ENCODE measurements around the gene PRKAG2.
"Not testable (repeated sequence)": the region's sequence is repeated elsewhere in the genome, so short reads cannot be mapped to it uniquely, and the experiment has no call there.

PRKAG2 gene

DNA sequence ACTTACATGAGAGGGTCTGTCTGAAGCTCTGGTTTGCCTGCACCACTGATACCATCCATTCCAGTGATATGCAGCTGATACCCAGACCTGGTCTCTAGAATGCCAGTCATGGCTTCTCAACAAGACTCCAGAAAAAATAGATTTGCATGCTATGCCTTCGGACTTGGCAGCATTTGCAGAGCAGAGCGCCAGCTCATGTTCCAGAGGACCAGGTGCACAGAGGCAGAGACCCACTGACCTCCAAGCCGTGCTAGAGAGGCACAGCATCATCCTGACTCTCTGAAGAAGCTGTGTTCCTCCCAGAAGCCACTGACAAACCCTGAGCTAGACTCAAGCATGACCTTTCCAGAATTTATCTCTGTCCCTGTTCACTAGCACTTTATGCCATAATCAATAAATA lies 6.9 kb upstream of the PRKAG2 start:
- no peak for DNase-seq

DNA sequence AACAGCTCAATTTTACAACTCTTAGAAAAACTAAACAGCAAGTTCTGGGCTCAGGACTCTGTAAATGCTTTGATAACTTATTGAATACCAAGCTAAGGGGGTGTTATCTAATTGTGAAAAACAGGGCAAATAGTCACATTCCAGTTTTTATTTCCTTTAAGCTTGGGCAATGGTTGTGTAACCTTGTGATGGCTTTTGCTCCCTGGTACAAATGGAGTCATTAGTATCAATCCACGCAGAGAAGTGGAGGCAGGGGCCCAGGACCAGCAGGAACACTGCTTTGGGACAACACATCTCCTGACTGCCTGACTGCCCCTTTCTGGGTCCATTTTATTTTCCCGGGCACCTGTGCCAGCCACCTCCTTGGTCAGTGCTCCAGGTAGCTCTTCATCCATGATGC lies 5.8 kb upstream of the PRKAG2 start:
- no peak for DNase-seq

DNA sequence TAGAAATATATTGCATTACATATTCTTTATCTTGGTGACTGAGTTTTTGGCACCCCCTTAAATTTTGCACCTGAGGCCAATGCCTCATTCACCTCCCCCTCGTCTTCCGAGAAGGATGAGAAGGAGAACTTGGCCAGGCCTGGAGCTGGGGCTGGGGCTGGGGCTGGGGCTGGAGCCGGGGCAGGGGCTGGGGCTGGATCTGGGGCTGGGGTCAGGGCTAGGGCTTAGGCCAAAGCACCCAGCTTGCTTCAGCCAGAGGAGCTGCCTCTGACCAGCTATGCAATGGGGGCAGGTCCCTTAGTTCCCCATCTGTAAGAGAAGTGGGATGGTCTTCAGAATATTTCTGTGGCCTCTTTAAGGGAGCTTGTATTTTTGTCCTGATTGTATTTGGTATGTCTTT lies 3.8 kb upstream of the PRKAG2 start:
- DNase-seq, result no peak

DNA sequence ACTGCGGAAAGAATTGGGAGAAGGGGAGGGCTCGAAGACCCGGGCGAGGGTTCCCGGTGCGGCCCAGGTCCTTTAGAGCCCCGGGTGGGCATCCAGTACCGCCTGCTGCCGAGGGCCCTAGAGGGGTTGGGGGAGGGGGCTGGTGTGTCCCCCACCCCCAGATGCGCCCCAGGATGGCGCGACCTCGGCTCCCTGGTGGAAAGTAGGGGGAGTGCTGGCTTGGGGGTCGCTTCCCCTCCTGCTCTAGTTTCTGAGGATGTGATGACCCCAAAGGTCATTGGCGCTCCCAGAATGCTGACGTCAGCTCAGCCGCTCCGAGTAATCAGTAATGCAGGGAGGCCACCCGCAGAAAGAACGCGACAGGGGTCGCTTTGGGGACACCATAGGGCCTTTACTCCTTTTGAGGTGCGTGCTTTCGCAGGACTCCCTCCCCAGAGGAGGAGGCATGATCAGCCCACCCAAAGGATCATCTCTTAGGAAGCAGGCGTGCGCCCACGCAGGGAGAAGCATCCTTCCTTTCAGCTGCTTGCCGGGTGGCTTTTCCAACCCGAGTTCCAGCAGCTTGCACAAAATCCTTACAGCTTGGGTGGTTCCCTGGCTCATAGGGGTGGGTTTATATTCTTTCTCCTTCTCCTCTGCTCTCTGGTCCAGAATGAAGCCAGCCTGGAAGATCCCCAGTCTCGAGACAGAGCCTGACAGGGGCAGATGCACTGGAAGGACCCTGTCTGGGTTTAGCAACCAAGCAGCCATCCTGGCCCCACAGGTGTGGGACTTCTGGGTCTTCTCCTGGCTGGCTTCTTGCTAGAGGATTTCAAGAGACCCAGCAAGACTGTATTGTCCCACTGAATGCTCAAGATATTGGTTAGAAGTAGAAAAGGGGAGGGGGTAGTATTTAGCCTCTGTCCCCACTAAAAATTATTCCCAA lies 1.3 kb upstream of the PRKAG2 start:
- DNase-seq, result no peak

DNA sequence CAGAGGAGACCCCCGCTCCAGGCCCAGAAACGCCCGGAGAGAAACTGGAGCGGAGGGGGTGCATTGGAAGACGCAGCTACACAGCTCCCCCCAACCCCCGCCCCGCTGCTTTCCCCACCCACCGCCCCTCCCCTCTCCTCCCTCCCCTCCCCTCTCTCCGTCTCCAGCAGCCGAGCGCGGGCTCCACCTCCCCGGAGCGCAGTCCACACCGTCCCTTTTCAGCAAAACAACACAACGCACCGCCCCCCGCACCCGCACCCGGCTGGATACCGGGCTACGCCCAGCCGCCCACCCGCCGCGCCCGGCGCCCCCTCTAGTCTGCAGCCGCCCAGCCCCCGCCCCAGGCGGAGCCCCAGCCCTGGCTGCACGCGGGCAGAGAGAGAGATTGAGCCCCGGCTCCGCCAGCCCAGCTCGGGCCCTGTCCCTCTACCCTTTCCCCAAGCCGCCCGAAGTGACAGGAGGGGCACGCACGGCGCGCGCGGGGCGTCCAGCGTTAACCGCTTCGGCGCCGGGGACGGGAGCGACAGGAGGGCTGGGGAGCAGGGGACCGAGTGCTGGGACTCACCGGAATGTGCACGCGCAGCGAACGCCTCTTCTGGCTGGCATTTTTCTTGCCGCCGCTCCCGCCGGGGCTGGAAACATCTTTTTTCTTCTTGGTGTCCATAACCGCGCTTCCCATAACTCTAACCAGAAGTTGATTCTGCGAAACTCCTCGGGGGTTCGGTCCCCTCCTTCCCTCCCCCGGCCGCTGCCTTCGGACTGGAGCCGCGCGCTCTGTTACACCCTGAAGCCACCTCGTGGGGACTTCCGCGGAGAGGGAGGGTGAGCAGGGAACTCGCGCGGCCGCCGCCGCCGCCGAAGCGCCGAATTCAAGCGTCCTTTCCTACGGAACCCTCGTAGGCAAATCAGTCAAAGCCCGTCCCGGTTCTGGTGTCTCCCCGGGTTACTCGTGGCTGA lies 695 bp downstream of the PRKAG2 start:
- peak; percentile 66 for DNase-seq

DNA sequence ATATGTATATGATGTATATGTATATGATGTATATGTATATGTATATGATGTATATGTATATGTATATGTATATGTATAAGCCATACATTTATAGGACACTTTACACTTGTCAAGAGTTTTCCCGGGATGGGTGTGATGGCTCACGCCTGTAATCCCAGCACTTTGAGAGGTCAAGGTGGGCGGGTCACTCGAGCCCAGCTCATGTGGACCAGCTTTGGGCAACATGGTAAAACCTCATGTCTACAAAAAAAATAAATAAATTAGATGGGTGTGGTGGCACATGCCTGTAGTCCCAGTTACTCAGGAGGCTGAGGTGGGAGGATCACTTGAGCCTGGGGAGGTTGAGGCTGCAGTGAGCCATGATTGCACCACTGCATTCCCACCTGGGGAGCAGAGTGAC lies 2.4 kb downstream of the PRKAG2 start:
- not testable (repeated sequence) for DNase-seq

DNA sequence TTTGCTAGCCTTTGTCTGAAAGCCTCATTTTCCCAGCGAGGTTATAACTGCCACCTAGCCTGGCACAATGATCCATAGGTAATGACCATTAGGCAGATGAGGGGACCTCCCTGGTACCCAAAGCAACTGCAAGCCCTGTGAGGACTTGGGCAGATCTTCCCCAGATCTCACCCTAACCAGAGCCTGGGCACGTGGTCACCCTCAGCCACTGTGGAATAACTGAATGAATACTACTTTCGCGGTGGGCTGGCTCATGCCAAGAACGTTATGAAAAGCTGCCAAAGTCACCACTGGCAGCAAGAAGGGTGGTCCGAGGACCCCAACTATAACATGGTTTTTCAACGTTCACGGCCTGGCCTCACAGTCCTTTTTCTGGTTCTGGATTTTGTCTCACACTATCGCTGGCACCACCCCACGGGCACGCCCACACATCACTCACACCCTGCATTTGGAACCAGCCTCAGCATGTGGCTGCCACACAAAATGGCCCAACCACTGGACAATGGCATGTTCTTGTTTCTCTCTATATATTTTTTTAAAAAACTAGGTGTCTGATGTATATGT lies 3.4 kb downstream of the PRKAG2 start:
- DNase-seq, result no peak

DNA sequence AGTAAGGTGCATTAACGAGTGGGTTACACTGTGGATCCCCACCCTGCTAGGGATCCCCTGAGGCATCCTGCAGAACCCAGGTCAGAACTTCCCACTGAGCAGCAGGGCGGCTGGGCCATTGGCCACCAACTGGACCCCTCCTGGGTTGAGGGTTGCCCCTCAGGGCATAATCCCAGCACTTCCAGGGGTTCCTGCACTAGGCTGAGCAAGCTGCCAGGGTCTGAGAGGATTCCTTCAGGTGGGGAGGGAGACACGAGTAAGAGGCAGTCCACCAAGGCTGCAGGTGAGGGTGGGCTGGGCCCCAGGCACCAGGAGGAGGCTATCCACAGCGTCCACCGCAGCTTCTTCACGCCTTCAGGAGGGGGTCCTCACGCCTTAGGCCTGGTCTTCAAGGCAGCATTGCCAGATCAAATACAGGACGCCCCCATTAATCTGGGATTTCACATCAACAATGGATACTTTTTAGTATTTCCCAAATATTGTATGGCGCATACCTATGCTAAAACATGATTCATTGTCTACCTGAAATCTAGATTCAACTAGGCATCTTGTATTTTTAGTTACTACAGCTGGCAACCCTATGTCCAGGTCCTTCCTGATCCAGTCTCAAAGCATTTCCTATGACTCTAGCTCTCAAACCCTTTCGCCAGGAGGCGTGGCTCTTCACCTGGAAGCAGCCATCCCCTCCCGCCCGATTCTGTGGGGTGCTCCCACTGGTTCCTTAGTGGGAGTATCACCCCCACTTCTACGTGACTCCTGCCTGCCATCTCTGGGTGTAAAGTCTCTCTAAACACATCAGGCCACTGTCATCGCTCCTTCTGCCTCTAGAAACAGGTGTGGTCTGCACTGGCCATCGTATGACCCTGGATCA lies 4.1 kb downstream of the PRKAG2 start:
- no peak for DNase-seq

DNA sequence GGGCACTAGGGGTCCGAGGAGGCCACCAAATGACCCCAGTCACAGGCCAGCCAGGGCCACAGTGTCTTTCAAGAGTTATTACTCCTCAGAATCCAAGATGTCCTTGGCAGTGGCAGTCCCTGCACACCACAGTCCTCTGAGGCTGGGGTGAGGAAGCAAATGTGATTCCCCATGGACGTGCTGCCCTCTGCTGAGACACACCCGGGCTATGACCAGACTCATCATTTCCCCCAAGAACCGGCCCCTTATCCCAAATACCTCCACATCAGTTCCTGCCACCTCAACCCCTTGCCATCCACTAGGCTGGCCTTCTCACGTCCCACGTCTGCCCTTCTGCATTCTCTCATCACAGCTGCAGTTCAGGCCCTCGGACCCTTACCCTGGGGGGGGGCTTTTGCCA lies 5.0 kb downstream of the PRKAG2 start:
- no peak for DNase-seq

DNA sequence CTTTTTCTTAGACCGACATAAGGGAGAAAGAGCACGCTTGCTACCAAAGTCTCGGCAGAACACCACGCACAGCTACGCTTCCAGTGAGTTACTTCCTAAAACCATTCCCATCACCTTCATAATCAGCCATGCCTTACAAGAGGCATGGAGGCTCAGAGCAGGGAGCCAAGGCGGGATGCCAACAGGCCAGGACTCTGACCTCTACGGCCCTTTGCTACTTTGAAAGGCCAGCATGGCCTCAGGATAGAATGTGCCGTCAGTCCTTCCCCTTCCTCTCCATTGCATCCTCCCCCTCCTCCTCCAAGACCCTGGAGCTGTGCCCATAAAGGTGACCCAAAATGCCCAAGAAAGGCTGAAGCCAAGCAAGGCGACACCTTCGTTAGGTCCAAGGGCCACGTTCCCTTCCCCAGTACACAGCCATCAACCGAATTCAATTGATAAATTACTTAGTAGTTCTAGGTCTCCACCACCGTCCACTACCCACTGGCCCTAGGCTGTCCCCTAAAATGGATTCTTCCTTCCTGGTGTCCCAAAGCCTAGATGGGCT lies 5.7 kb downstream of the PRKAG2 start:
- DNase-seq, result no peak

DNA sequence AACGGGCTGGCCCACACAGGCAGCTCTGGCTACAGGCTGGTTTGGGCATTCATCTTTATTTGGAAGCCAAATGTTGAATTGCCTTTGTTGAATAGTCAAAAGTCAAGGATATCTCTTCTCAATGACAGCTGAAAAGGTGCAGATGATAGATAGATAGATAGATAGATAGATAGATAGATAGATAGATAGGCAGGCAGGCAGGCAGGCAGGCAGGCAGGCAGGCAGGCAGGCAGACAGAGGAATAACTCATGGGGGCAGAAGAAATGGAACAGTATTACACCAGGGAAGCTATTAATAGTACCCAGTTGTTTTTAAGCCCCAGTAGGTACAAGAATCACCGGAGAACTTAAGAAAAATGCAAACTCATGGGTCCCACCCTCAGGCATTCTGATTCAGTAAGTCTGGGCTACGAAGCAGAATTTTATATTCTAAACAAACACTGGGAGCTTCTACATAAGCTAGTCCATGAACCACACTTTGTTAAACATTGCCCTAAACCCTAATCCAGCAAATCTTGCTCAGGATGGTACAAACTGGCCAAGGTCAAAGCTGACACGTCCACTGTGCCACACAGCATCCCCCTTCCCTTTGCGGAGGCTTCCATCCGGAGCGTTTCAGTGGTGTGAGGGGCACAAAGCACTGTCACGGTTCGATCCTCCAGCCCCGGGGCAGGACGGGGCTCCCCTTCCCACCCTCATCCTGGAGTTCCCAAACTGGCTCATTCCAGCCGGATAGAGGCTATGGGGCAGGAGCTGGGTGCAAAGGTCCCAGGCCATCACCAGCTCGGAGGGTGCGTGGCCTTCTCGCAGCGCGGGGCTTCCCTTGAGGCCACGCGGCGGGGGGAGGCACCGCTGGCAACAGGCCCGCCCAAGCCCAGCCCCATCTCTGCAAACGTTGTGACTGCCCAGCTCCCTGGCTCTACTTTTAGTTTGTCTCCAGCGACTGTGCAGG lies 6.7 kb downstream of the PRKAG2 start:
- no peak for DNase-seq

DNA sequence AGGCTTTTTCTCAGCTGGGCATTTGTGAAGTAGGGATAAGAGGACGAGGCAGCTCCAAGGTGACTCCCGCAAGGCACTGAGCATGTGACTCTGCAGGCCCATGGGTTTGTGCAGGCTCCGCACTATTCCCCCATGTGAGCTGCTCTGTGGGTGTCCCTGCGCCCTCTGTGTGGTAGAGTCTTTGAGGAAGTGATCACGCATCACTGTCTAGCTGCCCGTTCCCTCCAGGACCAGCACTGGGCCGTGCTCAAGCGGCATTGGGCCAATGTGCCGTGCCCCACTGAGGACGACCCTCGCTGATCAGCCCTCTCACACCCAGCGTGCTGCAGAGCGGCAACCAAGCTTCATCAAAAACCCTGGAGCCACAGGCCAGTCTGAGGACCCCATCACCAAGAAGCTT lies 7.5 kb downstream of the PRKAG2 start:
- no peak for DNase-seq

DNA sequence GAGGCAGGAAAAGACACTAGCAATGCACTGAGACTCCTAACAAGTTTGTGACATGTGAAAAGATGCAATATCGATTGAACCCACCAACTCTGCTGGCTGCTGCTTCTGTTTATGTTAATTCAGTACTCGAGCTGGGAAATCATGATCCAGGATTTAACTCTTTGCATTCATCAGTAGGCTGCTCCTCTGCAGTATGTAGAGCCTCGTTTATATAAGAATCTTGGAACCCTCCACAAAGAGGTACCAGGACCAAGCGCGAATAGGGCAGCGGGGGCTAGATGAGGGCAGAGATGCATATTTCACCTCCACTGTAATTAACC lies 7.8 kb downstream of the PRKAG2 start:
- DNase-seq, result no peak

DNA sequence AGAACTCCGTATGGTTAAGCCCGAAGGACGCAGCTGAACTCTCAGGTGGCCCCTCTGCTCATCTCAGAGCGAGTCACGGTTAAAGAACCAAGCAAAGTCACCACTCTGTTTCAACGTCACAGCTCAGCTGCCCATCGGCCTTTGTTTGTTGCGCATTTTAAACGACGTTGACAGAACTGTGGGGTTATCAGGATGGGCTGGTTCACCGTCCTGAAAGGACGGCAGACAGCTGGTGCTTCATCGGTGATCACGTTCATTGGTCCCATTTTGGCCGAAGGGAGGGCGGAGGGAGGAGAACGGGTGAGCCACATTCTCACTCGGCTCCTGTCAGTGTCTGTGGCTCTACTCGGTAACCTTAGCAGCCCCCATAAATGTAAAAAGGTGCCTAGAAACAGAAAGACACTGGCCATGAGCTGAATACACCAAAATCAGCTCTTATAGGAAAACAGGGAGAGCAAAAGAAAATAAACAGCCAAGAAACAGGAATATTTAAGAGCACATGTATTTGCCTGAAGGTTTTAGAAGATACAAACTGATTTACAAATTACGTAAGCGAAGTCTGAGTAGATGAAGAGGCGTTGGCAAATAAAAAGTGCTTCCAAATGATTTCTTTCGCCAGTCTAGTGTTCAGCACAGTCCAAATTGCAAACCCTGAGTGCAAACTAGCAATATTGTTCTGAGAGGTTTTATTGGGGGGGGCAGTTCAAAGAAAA lies 8.4 kb downstream of the PRKAG2 start:
- DNase-seq, result no peak

DNA sequence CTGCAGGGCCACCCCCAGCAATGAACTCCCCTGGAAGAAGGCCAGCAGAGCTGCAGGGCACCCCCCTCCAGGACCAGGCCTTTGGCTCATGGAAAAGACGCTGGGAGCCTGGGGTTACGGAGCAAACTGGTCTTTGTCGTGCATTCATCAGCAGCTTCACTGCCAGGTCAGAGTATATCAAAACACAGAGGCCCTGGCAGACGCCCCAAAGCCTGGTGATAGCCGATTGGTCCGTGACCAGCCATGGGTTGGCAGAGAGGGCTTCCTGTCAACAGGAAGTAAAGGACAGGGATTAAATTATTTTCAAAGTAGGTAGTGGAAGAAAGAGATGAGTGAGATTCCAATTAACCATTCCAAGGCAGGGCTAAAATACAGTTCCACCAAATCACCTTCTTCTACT lies 9.0 kb downstream of the PRKAG2 start:
- no peak for DNase-seq

DNA sequence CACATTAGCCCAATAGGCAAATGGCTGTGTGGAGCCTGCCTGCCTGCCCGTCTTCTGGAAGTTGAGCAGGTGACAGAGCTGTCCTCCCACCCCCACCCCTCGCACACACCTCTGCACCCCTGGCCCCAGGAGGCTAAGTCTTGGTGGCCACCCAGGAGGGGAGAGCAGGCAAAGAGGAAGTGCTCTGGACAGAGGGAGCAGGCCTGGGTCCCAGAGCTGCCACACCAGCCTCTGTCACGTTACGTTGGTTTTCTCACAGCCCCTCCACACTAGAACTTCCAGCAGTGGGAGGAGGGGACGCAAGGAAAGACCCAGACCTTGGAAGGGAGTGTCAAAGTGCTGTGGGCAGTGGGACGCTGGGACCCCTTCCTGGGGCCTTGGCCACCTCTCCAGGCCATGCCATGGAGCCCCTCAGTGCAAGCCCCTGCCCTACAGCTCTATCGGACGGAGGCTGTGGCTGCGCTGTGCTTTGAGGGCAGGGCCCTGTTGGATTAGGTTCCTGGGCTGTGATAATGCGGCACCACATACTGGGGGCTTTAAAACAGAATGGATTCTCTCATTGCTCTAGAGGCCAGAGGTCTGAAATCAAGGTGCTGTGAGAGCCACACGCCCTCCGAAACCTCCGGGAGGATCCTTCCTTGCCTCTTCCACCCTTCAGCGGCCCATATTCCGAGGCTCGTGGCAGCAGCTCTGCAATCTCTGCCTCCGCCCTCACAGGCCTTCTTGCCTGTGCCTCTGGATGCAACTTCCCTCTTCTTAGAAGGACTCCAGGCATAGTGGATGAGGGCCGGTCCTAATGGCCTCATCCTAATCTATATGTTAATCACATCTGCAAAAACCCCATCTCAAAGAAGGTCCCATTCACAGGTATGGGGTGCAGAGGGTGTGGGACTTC lies 9.9 kb downstream of the PRKAG2 start:
- no peak for DNase-seq

DNA sequence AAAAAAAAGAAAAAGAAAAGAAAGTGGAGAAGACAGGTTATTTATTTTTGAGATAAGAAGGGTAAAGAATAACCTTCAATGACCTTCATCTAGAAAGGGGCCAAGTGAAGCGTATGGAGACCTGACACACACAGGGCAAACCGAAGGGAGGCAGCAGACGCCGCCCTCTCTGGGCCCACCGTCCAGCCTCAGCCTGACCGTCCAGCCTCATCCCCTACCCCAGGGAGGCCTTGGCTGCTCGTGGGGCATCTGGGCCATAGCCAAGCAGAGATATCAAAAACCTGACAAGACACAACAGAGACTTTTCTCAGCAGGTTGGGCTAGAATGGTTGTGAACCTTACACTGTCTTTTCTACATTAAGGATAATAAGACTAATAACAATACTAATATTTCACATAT lies 10.9 kb downstream of the PRKAG2 start:
- no peak for DNase-seq

DNA sequence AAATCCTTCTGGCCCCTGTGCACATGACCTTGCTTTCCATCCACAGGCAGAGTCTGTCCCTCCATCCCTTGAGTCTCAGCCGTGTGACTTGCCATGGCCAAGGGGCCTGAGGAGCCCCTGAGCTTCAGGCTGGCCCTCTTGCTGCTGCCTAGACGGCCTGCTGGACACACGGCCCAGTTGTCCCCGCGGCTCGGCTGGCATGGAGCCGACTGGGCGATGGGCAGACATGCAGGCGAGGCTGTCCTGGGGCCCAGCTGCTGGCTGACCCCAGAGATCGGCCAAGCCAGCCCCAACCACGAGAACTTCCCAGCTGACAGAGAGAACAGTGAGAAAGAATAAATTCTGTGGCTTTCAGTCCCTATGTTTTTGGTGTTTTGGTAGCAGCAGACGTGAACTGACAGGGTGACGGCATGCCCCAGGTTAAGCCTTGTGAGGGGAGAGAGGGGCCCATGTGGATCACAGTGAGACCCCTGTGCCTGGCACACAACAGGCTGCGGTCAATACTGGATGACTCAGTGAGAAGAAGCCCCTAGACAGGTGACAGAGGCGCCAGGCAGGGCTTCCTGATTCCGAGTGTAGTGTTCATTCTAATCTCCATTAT lies 11.7 kb downstream of the PRKAG2 start:
- DNase-seq, result no peak

DNA sequence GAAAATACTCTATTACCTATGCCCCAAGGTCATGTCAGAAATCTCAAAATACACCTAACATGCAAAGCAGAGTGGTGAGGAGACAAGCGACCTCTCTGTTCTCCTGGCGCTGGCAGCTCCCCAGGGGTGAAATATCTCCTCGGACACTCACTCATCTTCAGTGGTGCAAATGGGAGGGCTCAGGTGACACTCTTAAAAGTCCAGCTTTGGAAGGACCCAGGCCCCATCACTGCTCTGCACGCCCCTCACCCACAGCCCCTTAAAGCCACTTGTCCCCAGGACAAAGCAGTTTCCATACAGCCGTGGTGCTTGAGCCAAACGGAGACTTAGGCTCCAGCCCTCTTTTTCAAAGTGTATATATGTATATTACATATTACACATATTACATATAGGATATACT lies 12.4 kb downstream of the PRKAG2 start:
- DNase-seq, result no peak
